CD4-positive, alpha-beta memory T cell (primary cell): ENCODE results near the gene LARP4B. TPM values are rescaled to one million over a fixed set of nuclear protein-coding genes. Genes with fewer than 3 reads are reported as not detected.
A peak's percentile ranks its signal among the peaks of the same experiment; 100 is the strongest.

Source experiments
- CTCF ChIA-PET: fragments of 350-600 bp; sonication (Branson Sonifier 250); formaldehyde crosslinking; loops from one replicate; lab custom pipeline; 2021; ENCODE audit warnings: inconsistent platforms; ENCODE audit not compliant: partially characterized antibody; lab: Charles Lee
- POLR2A ChIA-PET: fragments of 350-600 bp; sonication (Branson Sonifier 250); formaldehyde crosslinking; loops from one replicate; lab custom pipeline; 2021; ENCODE audit not compliant: partially characterized antibody; lab: Charles Lee
- DNase-seq, 5 donors: peaks; one replicate each; pipeline versions ENCODE4 v3.0.0 to v3.0.0-alpha.2; 2020 to 2022; ENCODE audit warnings: mixed read lengths in 1 of 5
- H3K27ac ChIP-seq: one replicate; pipeline ENCODE4 v1.7.0; 2013; ENCODE audit warnings: low read depth, low read length
- H3K27me3 ChIP-seq: 2 replicates; pipeline ENCODE4 v1.7.0; 2013; ENCODE audit warnings: mild to moderate bottlenecking, low read length, moderate library complexity; ENCODE audit not compliant: insufficient read depth
- H3K36me3 ChIP-seq: 2 replicates; pipeline ENCODE4 v1.7.0; 2013; ENCODE audit warnings: mild to moderate bottlenecking, low read length, moderate library complexity; ENCODE audit not compliant: insufficient read depth
- H3K4me1 ChIP-seq: 2 replicates; pipeline ENCODE4 v1.7.0; 2013; ENCODE audit warnings: mild to moderate bottlenecking, low read length, moderate library complexity; ENCODE audit not compliant: insufficient read depth
- H3K4me3 ChIP-seq, 2 donors: one replicate each; pipeline ENCODE4 v1.7.0; 2013; ENCODE audit warnings: low read length in 2 of 2, mild to moderate bottlenecking in 1 of 2
- H3K9me3 ChIP-seq, 2 donors: one replicate each; pipeline ENCODE4 v1.7.0; 2013; ENCODE audit warnings: low read length in 2 of 2, control low read depth in 1 of 2; ENCODE audit not compliant: control insufficient read depth in 1 of 2
- H3K27ac Mint-ChIP-seq, 7 donors: one replicate each; pipeline ENCODE4 v1.8.0; 2020 to 2021; ENCODE audit warnings: mixed read lengths in 7 of 7, mild to moderate bottlenecking in 6 of 7, inconsistent platforms in 3 of 7, moderate library complexity in 3 of 7
- H3K27me3 Mint-ChIP-seq, 2 donors: one replicate each; pipeline ENCODE4 v1.8.0; 2020 to 2021; ENCODE audit warnings: mixed read lengths in 2 of 2
- H3K36me3 Mint-ChIP-seq, 2 donors: one replicate each; pipeline ENCODE4 v1.8.0; 2020 to 2021; ENCODE audit warnings: mixed read lengths in 2 of 2, inconsistent platforms in 1 of 2, mild to moderate bottlenecking in 1 of 2
- H3K4me1 Mint-ChIP-seq, 4 donors: one replicate each; pipeline ENCODE4 v1.8.0; 2020 to 2021; ENCODE audit warnings: mixed read lengths in 4 of 4, mild to moderate bottlenecking in 1 of 4
- H3K4me3 Mint-ChIP-seq, 8 donors: one replicate each; pipeline ENCODE4 v1.8.0; 2020 to 2021; ENCODE audit warnings: mixed read lengths in 8 of 8, mild to moderate bottlenecking in 7 of 8, moderate library complexity in 6 of 8, inconsistent platforms in 3 of 8
- H3K9me3 Mint-ChIP-seq, 8 donors: one replicate each; pipeline ENCODE4 v1.8.0; 2020 to 2021; ENCODE audit warnings: mixed read lengths in 8 of 8, mild to moderate bottlenecking in 5 of 8, inconsistent platforms in 3 of 8, moderate library complexity in 1 of 8
- intact Hi-C: fragments of 100-400 bp; cut with micrococcal nuclease; formaldehyde crosslinking; loops from one replicate; pipeline ENCODE4 v1.15.1; 2023
- polyA plus RNA-seq, 2 donors: library from polyadenylated mRNA; unstranded; fragments of 300-500 nt; fragmentation: Illumina TruSeq; gene quantifications; one replicate each; pipeline ENCODE4 v1.2.3, GENCODE V29; 2021
- total RNA-seq, 2 experiments: library from RNA; stranded (reverse); gene quantifications; one replicate each; pipeline ENCODE4 v1.2.3, GENCODE V29; 2021

Gene LARP4B
- total and polyA plus RNA-seq, 4 experiments from 2014 or later = 13.0 to 99.7 (median 61.9) TPM

DNA sequence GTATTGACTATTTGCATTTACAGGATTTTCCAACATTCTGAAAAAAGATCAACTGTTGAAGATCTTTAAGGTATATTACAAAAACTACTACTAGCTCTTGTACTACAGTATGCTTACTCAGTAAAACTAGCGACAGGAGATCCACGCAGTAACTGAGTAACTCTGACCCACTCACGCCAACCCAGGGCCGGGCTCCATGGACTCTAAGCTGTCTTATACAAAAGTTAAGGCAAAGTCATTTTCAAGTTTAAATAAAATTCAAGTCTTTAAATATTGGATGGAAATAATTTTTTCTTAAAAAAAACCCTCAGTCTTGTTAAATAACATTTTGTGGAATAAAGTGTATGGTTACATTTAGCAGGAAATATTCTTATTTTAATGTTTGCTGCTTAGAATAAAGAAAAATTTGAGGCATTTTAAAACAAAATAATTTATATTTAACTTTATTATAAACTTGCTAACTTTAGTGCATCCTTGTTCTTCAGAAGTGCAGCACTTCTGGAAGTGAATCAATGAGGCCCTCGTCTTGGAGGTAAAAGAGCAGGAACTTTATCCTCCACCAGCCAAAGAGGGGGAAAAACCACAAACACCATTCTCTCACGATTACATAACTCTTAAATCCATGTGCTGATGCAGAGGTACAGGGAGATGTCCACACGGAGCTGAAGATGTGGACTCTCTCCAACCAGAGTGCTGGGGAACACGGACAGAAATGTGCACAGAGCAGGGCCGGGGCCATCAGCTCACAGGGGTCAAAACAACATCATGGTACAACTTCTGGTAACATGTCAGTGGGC, 119.9 kb downstream of the LARP4B start:
- intact Hi-C loops = loop anchor here (10.0 kb wide), 1 partner anchor 297 kb away; no protein-coding TSS in a partner anchor

DNA sequence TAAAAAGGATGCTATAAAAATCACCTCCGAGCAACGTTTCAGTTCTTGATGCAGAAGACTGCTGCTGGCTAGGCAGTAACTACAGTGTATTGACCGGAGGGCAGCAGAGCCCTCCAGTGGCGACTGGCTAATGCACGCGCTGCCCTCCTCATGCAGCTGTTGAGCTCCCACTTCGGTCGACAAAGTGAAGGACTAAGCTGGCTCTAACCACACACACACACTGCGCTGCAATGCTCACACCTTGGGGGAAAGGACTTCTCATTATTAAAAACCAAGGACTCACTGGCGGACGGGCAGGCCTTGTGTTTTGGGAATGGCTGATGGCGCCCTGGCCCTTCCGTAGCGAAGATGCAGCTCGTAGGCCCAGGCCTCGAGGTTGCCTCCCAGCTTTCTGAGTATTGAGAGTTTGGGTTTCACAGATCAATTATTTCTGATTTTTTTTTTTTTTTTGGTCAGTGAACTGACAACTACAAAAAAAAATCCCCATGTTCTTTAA, 121.1 kb downstream of the LARP4B start:
- intact Hi-C loops = loop anchor here (10.0 kb wide), 1 partner anchor 296 kb away; no protein-coding TSS in a partner anchor
- no peak overlapping the region for H3K4me3 Mint-ChIP-seq
- CTCF ChIA-PET = no interaction called here
- H3K9me3 ChIP-seq = no peaks in the 10 kb centered on the region
- no peak for DNase-seq
- H3K27me3 Mint-ChIP-seq = no peaks in the 10 kb centered on the region
- H3K4me3 ChIP-seq = no peak overlapping the region
- H3K27ac Mint-ChIP-seq = no peak overlapping the region
- no peak overlapping the region for H3K27ac ChIP-seq
- POLR2A ChIA-PET = interaction anchor here (0.7 kb wide), 1 partner anchor 15 kb away, joined by 5 read pairs; no protein-coding TSS in a partner anchor
- peaks cover 54% of the 10 kb centered on the region for H3K36me3 ChIP-seq
- peaks cover 76 to 78% of the 10 kb centered on the region in 2 donors for H3K36me3 Mint-ChIP-seq
- H3K4me1 ChIP-seq = no peaks in the 10 kb centered on the region
- H3K4me1 Mint-ChIP-seq = peaks cover 0 to 6% (median 0%) of the 10 kb centered on the region in 4 donors
- H3K27me3 ChIP-seq = no peaks in the 10 kb centered on the region
- no peaks in the 10 kb centered on the region for H3K9me3 Mint-ChIP-seq

More for the DNA sequence above, 119.9 kb downstream of the LARP4B start:
- Mint-ChIP-seq H3K4me3 (no peak overlapping the region), H3K27ac (peak overlapping the region in 1 of 7 donors; percentile 57), H3K27me3 (no peaks in the 10 kb centered on the region), H3K9me3 (no peaks in the 10 kb centered on the region), H3K4me1 (no peaks in the 10 kb centered on the region), H3K36me3 (peaks cover 71 to 84% of the 10 kb centered on the region in 2 donors)
- ChIA-PET POLR2A (no interaction called here), CTCF (no interaction called here)
- Histone ChIP-seq H3K4me1 (no peaks in the 10 kb centered on the region), H3K27ac (no peak overlapping the region), H3K36me3 (peaks cover 65% of the 10 kb centered on the region), H3K9me3 (no peaks in the 10 kb centered on the region), H3K4me3 (no peak overlapping the region), H3K27me3 (no peaks in the 10 kb centered on the region)
- no peak for DNase-seq

DNA sequence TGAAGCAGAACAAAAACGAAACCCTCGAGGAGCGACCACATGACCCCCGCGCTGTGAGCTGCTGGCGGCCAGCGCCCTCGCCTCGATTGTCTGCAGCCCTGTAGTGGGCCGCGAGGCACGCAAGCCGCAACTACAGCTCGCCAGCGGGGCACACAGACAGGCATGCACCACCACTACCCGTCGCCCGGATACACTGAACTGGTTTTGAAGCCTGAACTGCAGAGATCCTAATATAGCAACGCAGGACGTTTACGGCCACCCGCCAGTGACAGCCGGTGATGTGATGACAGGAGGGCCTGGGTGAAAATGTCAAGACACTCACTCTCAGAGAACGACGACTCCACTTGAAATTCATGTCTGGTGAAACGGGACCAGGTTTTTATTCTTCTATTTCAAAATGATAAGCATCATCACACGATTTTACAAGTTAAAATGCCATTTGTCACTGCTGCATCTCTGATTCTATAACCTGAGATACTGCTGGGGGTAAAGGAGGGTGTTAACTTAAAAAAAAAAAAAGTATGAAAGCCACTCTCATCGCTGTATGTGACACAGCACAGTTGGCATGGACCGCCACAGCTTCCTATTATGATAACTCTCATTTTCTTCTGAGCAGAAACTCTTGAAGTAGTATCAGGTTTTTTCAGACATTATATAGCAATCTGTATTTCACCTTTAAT, 121.7 kb downstream of the LARP4B start:
- peak overlapping the region in 1 of 7 donors; percentile 41 for H3K27ac Mint-ChIP-seq
- H3K36me3 Mint-ChIP-seq = peaks cover 70 to 73% of the 10 kb centered on the region in 2 donors
- no peak for DNase-seq
- H3K27ac ChIP-seq = no peak overlapping the region
- intact Hi-C loops = loop anchor here (10.0 kb wide), 1 partner anchor 295 kb away; no protein-coding TSS in a partner anchor
- H3K4me3 ChIP-seq = no peak overlapping the region
- no peaks in the 10 kb centered on the region for H3K9me3 Mint-ChIP-seq
- ChIA-PET CTCF (interaction anchor here (0.6 kb wide), 1 partner anchor 88 kb away, joined by 3 read pairs; no protein-coding TSS in a partner anchor), POLR2A (interaction anchor here (0.7 kb wide), 1 partner anchor 14 kb away, joined by 5 read pairs; no protein-coding TSS in a partner anchor)
- no peaks in the 10 kb centered on the region for H3K9me3 ChIP-seq
- H3K27me3 ChIP-seq = no peaks in the 10 kb centered on the region
- peaks cover 48% of the 10 kb centered on the region for H3K36me3 ChIP-seq
- no peaks in the 10 kb centered on the region for H3K27me3 Mint-ChIP-seq
- no peaks in the 10 kb centered on the region for H3K4me1 ChIP-seq
- H3K4me1 Mint-ChIP-seq = peaks cover 0 to 9% (median 0%) of the 10 kb centered on the region in 4 donors
- H3K4me3 Mint-ChIP-seq = no peak overlapping the region

DNA sequence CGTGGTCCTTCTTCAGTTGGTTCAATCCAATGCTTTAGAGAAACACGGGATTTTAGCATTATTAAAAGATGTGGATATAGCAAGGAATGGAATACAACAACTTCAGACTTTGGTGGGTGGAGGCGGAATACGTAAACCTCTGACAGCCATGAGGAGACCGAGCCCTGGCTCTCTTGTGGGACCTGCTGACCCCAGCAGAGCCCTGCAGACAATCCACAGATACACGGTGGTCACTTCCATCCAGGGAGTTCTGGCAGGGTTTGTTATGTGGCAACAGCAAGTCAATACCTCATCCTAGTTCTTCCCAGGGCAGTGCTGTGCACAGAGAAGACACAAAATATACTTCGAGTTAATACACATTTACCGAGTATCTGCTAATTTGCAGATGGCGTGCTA, 123.5 kb downstream of the LARP4B start:
- Histone ChIP-seq H3K36me3 (peaks cover 35% of the 10 kb centered on the region), H3K4me3 (no peak overlapping the region), H3K27ac (no peak overlapping the region), H3K27me3 (no peaks in the 10 kb centered on the region), H3K9me3 (no peaks in the 10 kb centered on the region), H3K4me1 (no peaks in the 10 kb centered on the region)
- H3K4me1 Mint-ChIP-seq = peaks cover 0 to 18% (median 0%) of the 10 kb centered on the region in 4 donors
- no peak overlapping the region for H3K4me3 Mint-ChIP-seq
- H3K36me3 Mint-ChIP-seq = peaks cover 56 to 59% of the 10 kb centered on the region in 2 donors
- no peaks in the 10 kb centered on the region for H3K27me3 Mint-ChIP-seq
- H3K9me3 Mint-ChIP-seq = no peaks in the 10 kb centered on the region
- no peak for DNase-seq
- H3K27ac Mint-ChIP-seq = peak overlapping the region in 1 of 7 donors; percentile 62
- POLR2A ChIA-PET = no interaction called here
- CTCF ChIA-PET = no interaction called here
- intact Hi-C loops = no loop called here

DNA sequence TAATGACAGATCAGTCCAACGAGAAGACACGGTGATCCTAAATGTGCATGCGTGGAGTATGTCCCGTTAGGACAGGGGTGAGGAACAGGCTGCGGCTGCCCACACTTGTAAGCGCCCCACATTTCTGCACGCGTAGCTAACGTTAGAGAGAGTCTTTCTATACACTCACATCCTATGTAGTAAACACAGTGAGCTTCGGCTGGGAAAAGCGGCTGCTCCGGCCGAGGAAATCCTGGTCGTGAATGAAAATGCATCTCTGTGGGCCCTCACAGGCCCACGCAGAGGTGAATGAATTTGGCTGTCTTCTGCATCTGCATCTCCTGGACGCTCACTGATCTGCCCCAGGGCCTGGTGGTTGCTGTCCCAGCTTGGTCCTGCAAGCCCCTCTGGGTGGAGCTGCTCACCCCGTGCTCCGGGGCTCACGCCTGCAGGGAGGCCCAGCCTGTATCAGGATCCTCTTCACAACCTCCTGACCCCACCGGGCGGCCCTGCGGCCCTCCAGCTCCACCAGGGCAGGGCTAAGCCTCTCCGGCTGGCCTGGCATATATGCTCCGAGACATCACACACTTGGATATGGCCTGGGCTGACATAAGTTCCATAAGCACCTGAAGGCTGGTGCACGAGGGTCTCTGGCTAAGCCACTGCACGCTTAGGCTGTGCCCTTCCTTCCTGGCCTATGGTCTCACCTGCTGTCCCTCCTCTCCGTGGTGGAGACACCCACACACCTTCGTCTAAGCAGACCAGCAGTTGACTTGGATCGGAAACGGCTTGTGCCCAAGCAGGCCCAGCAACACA, 124.1 kb downstream of the LARP4B start:
- Mint-ChIP-seq H3K4me3 (no peak overlapping the region), H3K4me1 (peaks cover 0 to 18% (median 0%) of the 10 kb centered on the region in 4 donors), H3K36me3 (peaks cover 55 to 56% of the 10 kb centered on the region in 2 donors), H3K27ac (no peak overlapping the region), H3K9me3 (no peaks in the 10 kb centered on the region), H3K27me3 (no peaks in the 10 kb centered on the region)
- Histone ChIP-seq H3K9me3 (no peaks in the 10 kb centered on the region), H3K36me3 (peaks cover 29% of the 10 kb centered on the region), H3K27me3 (no peaks in the 10 kb centered on the region), H3K27ac (no peak overlapping the region), H3K4me1 (no peaks in the 10 kb centered on the region), H3K4me3 (no peak overlapping the region)
- CTCF ChIA-PET = no interaction called here
- intact Hi-C loops = no loop called here
- no peak for DNase-seq
- POLR2A ChIA-PET = no interaction called here

DNA sequence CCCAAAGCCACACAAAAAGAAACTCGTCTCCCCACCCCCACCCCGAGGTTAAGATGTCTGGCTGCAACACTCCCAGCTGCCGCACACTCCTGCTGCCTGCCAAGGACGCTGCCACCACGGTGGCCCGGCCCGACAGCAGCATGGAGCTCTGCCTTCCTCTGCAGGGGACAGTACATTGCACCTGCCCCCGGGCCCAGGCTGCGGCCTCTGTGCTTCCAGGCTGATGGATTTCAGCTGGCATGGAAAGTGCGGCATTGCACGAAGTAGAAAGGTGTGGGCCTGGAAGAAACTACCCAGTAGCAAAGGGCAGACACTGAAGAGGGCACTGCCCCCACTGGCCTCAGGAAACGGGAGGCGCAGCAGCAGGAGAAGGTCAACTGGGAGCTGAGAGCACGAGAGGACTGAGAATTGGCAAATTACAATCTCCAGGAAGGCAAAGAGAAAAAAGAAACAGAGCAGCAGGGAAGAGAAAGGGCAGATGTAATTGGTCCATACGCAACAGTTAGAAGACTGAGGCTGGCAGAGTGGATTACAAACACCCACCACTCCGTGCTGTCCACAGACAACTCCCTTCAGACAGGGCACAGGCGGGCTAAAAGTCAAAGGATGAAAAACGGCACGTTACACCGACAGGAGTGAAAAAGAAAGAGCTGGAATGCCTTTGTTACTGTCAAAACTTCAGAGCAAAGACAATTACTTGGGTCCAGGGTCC, 124.9 kb downstream of the LARP4B start:
- Histone ChIP-seq H3K4me1 (no peaks in the 10 kb centered on the region), H3K9me3 (no peaks in the 10 kb centered on the region), H3K36me3 (peaks cover 22% of the 10 kb centered on the region), H3K4me3 (no peak overlapping the region), H3K27me3 (no peaks in the 10 kb centered on the region), H3K27ac (no peak overlapping the region)
- peaks cover 0 to 18% (median 0%) of the 10 kb centered on the region in 4 donors for H3K4me1 Mint-ChIP-seq
- no peaks in the 10 kb centered on the region for H3K27me3 Mint-ChIP-seq
- peaks cover 48 to 50% of the 10 kb centered on the region in 2 donors for H3K36me3 Mint-ChIP-seq
- peaks cover 0 to under 1% (median 0%) of the 10 kb centered on the region in 8 donors for H3K9me3 Mint-ChIP-seq
- ChIA-PET CTCF (no interaction called here), POLR2A (interaction anchor here (0.6 kb wide), 1 partner anchor 111 kb away, joined by 3 read pairs; no protein-coding TSS in a partner anchor)
- peak overlapping the region in 1 of 7 donors; percentile 82 for H3K27ac Mint-ChIP-seq
- no peak for DNase-seq
- intact Hi-C loops = no loop called here
- no peak overlapping the region for H3K4me3 Mint-ChIP-seq
